GM12872 (cell line): ENCODE results near the gene STN1.
A peak's percentile ranks its signal among the peaks of the same experiment; 100 is the strongest.

ENCODE experiments used
- CTCF ChIP-seq: IDR thresholded peaks from 3 replicates; pipeline ENCODE4 v1.5.1; 2011; ENCODE audit warnings: low read depth, mild to moderate bottlenecking, low read length, moderate library complexity; ENCODE audit not compliant: insufficient read depth

The STN1 gene

DNA sequence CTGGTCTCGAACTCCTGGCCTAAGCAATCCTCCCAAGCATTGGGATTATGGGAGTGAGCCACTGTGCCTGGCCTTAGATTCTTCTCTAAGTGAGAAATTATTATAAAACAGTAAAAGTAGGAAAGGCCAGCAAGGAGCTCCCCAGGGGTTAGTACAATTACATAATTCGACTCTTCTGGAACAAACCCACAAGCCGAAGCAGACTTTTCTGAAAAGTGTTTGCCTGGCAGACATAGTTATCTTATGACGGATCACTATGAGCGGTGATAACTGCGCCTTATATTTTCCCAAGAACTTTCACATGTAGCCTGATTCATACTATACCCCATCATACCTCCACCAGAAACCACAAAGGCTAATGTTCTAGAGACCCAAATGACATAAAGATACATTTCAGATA is 32.4 kb downstream of the STN1 start:
- TF ChIP-seq CTCF = no peak

GRCh38 chr10:103884681-103885139 is 33.3 kb downstream of the STN1 start:
- peak; percentile 80 for TF ChIP-seq CTCF

DNA sequence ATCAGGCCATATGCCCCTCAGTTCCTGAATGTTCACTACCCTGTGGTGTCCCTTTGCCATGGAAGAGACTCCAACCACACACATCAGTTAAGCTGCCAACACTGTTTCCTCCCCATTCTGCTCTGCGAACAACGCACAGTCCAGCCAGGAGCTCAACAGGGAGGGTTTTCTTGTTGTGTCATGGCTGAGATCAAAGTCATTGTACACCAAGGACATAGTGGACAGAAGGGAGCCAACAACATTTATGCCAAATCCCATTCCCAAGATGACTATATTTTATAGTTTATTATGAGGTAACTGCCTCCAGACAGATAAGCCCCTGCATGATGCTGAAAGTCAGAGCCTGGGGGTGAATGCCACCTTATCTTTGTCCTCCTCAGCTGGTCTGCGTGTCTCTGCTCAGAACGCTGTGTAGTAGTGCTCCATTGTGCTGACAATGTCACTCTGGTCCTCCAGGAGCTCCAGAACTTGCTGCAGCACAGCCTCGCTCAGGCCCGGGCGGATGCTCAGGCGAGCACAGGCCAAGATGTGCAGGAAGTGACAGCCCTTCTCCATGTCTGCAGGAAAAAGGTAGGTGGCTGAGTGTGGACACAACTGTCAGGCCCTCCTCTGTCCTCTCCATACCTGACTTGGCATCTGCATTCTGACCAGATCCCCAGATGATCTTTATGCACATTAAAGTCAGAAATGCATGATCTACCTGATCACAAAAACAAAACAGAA is 35.5 kb downstream of the STN1 start:
- no peak for TF ChIP-seq CTCF

DNA sequence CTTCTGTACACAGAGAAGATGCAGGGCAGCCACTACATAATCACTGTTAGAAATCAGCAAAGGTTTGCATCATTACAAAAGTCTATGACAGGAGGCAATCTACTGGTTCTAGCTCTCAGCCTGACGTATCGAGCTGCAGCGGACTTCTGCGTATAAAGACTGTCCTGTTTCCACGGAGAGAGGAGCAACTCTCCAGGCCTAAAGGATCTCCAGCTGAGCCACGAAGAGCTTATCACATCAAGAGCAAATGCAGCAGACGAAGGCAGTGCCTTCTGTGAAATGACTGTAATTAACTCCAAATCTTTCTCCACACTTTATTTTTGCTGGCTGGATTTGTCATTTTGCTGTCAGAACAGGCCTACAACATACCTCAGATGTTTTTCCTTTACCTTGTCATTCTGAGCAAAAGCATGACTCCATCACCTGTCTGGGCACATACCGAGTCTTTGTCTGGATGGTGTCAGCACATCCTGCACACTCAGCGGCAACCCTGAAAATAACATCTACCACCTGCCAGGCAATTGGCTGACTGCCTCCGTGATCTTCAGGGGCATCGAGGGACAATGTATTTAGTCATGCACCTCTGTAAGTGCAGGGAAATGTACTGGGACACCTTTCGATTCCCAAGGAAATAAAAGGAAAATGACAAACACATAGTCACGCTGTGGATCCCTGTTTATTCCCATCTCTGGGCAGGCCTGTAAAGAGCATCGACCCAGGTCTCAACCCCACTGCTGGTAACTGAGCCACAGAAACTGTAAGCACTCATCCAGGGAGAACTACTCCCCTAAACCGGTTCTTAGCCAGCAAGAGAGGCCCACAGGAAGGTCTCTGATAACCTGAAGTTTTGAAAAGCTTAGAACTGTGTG is 36.3 kb downstream of the STN1 start:
- no peak for TF ChIP-seq CTCF

DNA sequence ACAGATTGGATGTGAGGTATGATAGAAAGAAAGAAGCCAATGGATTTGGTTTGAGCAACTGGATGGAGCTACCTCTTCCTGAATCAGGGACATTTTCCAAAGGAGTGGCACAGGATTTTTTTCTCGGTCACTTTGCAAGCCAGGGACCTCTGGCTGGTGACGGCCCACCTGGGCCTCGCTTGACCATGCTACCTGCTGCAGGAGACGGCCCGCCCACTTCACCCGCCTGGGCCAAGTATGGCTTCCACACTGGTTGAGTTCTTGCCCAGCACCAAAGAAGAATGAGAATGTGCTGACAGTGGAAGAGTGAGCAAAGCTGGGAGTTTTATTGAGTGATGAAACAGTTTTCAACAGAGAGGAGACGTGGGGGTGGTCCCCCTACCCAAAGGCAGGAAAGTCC is 38.2 kb downstream of the STN1 start:
- no peak for TF ChIP-seq CTCF

GRCh38 chr10:103879409-103879808 is 38.6 kb downstream of the STN1 start:
- no peak for TF ChIP-seq CTCF

- TF ChIP-seq CTCF = no peak
Measured at GRCh38 chr10:103877861-103878260, 40.1 kb downstream of the STN1 start.
